Uterus (tissue), 2 donors: ENCODE results near the gene CARD8.

Experiments
- CTCF ChIP-seq, 4 experiments: fragments of 200-600 bp in 2 of 4; fragments of 450-650 bp in 2 of 4; sonication (generic) in 2 of 4; IDR thresholded peaks; one replicate each; pipeline ENCODE4 v1.5.1; 2016 to 2019; ENCODE audit warnings: antibody characterized with exemption in 4 of 4, mild to moderate bottlenecking in 2 of 4, moderate library complexity in 1 of 4
- POLR2A ChIP-seq, 2 donors: fragments of 450-650 bp; IDR thresholded peaks; one replicate each; pipeline ENCODE4 v1.6.1; 2016; ENCODE audit warnings: antibody characterized with exemption in 2 of 2, mild to moderate bottlenecking in 1 of 2, moderate library complexity in 1 of 2

- no peak for TF ChIP-seq CTCF (IDR thresholded peaks at IDR 0.05)
- no peak for TF ChIP-seq POLR2A (IDR thresholded peaks at IDR 0.05)
Measured at GRCh38 chr19:48216933-48217332, 38.8 kb downstream of the CARD8 start.
